GM08714 (cell line): ENCODE measurements around the gene SMIM23.

Experiments used
- H3K4me3 ChIP-seq: fragments of 200-500 bp; sonication (Bioruptor generic); 2 replicates; pipeline ENCODE4 v1.5.1; 2014; ENCODE audit warnings: mild to moderate bottlenecking, low read length, inconsistent platforms
- ZNF274 ChIP-seq: IDR thresholded peaks from 2 replicates; pipeline ENCODE4 v1.6.1; 2012; ENCODE audit warnings: mild to moderate bottlenecking, low read depth, low read length

The SMIM23 gene

DNA sequence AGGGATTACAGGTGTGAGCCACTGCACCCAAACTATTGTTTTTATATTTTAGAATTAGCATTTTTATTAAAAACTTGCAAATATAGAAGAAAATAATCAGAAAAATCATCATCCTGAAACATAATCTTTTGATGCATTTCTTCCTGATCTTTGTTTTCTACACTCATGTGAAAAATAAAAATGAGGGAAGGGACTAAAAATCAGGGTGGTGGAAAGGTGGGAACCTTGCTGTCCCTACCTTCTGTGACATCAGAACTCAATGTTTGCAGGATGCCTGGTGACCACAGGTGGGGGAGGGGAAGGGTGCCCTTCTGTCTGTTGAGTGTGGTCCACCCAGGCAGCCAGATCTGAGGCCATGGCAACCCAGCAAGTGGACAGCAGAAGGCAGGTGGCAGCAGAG lies at the start of gene SMIM23:
Gene SMIM23 (plus strand): TSS at position 301 of the 400 bp plus-strand sequence. CDS start 55 bp downstream, at position 356.
- no peak for TF ChIP-seq ZNF274

DNA sequence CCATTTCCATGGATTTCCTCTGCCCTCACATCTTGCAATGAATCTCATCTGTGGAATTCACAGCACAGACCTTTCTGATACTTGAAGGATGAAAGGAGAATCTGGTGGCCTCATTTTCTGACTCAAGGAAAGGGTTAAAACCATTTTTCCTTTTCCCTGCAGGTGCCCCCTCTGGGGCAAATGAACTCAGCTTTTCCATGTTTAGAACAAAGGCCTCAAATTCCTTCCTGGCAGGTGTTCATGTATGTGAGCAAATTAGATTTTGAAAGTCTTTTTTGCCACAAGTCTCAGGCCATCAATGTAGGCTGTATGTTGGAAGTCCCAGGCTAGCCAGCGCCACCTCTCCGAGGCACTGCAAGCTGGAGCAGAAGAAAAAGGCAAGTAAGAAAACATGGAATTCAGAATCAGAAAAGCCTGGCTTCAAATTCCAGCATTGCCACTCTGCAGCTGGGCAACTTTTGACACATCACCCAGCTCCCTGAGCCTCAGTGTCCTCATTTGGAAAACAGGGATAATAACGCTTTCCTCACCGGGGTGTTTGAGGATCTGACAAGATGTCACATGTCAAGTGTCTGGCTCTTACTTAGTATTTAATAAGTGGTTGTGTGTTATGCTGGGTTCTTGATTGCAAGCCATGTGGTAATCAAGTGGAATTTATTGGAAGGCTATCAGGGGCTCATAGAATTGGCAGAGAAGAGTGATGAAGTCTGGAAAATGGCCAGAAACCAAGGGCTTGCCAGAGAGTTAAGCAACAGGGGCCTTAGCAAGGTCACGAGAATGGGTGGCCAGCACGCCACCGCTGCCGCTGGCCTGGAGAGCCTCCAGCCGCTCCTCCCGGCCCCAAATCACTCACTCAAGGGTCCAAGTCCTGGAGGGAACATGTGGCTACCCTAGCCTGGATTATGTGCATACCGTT lies 48.4 kb upstream of the SMIM23 start:
- TF ChIP-seq ZNF274: no peak
- H3K4me3 ChIP-seq: no peak overlapping the region

More for the DNA sequence above, at the start of gene SMIM23:
- no peak within 1 kb of the TSS for H3K4me3 ChIP-seq

DNA sequence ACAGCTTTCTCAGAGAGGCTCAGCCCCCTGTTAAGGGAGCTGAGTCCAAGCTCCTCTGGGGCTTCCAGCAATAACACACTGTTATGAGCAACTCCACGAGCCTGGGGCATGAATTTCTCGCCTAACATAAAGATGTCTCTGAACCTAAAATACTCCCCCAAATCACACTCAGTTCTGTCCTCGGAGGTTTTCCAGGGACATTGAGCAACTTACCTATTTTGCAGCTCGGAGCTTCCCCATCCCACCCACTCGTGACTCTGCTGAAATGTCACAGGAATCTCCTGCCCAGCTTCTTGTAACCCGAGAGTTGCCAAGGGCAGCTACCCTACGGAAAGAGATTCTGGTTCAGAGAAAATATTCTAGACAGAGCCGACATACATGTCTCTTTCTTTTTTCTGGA lies 47.1 kb upstream of the SMIM23 start:
- no peak for TF ChIP-seq ZNF274
- H3K4me3 ChIP-seq: no peak overlapping the region

DNA sequence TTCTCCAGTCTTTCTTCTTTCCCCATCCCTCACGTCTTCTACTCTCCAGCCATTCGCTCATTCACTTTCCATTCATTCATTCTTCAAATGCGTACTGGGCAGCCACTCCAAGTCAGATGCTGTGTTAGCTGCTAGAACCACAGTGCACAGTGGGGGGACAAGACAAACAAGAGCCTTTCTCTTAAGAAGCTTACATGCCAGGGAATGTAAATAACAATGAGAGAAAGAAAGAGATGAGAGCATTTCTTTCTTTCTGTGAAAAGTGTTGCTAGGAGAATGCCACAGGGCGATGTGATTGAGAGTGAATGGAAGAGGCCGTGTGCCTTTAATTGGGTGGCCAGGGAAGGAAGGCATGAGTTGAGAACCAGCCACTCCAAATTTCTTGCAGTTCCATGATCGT lies 46.3 kb upstream of the SMIM23 start:
- H3K4me3 ChIP-seq: no peak overlapping the region
- no peak for TF ChIP-seq ZNF274

DNA sequence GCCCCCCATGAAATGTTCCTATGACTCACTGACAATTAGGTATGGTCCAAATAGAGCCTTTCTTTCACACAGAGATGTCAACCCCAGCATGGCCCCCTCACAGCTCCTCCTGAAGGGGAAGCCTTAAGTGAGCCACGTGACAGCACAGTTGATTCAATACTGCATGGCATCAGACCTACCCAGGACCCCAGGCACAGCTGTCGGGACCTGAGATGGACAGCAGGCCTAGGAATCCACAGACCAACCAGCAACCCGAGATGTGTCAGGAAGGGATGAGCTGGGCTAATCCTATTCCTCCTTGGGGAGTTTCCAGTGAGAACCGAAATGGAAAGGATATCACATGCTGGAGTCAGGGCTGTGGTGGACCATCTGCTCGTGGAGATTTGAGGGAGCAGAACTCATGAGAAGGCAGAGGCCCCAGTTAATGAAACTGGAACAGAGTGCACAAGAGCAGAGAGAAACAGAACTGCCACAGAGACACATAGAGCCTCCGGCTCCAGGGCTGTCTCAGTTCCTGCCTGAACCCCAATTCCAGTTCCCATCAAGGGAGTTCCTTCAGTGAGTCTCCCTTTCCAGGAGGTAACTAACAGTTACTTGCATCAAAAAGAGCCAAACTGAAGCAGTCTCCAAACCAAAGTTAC lies 42.1 kb upstream of the SMIM23 start:
- TF ChIP-seq ZNF274: no peak
- H3K4me3 ChIP-seq: no peak overlapping the region

DNA sequence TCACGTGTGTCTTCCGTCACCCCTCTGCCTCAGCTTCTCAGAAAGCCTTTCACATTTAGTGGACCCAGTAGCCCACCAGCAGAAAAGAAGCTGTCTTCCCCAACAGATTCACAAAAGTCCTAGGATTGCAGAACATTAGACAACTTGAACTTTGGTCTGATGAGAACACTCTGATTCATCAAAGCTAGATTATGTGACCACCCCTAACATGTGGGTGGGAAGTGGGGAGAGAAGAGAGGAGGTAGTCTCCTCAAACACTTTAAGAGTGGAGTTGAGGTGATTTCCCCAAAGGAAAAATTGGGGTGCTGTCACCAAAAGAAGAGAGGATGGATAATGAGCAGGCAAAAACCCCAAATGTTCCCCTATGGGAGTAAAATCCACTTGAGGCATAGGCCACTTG lies 41.4 kb upstream of the SMIM23 start:
- H3K4me3 ChIP-seq: no peak overlapping the region
- no peak for TF ChIP-seq ZNF274

DNA sequence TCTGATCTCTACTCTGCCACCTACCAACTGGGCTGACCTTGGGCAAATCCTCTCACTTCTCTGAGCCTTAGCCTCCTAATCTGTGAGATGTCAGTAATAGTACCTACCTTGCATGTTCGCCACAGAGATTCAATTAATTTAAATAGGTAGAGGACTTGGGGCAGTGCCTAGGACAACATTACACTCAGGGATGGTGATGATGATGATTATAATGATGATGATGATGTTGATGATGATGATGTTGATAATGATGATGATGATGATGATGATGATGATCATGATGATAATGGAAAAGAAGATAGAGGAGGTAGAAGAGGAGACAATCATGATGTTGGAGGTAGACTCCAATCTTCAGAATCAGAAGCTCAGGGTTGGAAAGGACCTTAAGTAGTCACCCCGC lies 40.7 kb upstream of the SMIM23 start:
- H3K4me3 ChIP-seq: no peak overlapping the region
- TF ChIP-seq ZNF274: no peak

DNA sequence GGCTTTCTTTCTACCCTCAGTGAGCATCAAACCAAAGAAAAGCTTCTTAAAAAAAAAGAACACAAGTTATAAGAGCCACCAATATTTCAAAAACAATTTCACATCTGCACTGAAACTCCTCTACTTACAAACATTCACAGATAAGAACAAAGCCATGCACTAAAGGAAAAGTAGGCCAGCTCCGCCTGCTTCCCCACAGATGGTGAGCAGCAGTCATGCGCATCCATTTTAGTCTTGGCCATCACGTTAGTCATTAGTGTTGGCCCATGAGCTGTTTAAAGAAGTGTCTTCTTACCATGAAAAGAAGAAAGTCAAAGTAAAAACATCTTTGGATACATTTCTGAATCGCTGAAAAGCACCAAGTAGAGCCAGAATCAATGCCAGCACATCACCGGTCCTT lies 40.0 kb upstream of the SMIM23 start:
- TF ChIP-seq ZNF274: no peak
- no peak overlapping the region for H3K4me3 ChIP-seq

DNA sequence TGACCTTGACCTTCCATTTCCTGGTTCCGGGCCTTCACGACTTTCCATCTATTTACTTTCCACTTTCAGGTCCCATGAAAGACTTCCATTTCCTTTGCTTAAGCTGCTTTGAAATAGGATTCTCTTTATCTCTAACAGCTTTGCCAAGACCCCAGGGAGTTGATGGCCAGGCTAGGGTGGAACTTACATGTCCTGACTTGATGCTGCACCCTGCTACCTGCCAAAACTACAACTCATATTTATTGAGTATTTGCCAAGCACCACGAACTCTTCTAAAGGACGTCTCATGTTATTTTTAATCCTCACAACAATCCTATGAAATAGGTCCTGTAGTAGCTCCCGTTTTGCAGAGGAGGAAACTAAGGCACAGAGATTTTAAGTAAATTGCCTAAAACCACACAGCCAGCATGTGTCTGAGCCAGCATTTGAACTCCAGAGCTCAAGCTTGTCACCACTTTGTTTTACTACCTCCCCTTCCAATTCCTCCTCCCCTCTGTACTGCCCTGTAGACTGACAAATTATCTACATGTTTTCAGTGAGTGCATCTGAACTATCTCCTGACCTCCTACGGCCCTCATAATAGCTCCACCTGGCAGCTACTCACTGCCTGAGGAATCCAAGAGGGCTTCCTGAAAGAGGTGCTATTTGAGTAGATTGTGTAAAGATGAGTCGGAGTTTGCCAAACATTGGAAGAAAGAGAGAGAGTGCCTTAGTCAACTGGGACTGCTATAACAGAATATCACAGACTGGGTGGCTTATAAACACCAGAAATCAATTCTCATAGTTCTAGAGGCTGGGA lies 38.4 kb upstream of the SMIM23 start:
- no peak for TF ChIP-seq ZNF274

DNA sequence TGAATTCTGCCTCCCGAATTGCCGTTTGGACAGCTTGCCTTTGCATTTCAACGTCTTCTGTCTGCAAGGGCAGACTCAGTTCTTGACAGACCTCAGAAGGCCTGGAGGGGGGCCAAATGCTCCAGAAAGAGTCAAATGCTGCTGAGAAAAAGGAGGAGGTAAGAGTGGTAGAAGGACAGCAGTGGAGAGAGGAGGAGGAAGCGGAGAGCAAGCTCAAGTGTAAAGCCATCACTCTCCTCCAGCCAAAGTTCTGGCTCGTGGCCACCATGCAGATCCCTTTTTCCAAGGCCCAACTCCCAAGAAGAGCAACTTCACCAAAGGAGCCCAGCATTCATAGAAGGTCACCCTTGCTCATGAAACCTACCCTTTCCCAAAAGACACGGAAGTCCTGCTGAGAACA lies 36.9 kb upstream of the SMIM23 start:
- no peak for TF ChIP-seq ZNF274
- H3K4me3 ChIP-seq: no peak overlapping the region

More for the DNA sequence above, 38.4 kb upstream of the SMIM23 start:
- H3K4me3 ChIP-seq: no peak overlapping the region

DNA sequence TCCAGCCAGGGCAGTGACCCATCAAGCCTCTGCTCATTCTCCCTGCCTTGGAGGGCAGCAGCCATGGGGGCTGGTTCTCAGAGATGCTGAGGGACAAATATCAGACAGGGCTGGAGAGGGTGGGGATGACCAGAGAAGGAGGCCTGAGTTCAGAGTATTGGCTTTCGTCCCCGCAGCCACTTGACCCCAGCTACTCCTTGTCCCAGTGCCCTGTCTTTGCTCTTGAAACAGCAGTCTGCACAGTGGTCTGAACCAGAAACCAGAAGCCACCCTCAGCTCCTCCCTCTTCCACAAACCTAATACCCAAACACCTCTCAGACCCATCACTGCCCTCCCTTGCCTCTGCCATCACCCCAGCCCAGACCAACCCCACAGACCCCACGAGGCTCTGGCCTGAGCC lies 36.3 kb upstream of the SMIM23 start:
- H3K4me3 ChIP-seq: no peak overlapping the region
- TF ChIP-seq ZNF274: no peak

DNA sequence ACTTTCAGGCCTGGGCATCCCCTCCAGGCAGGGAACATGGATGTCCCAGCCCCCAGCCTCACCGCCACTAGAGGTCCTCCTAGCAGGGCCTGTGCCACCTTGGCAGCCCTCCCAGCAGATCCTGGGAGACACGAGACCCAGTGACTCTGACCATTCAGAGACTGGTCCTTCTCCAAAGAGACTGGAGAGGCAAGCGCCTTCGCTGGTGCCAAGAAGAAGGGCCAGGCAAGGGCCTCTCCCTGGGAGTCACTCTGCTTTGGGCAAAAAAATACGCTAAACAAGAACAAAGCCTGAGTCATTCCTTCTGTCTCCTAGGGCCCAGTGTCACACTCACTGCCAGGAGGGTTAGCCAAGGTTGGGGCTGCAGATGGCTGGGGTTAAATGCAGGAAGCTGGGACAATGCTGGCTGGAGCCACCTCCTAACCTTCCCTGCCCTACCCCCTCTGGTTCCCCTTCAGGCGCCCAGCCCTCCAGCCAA lies 35.3 kb upstream of the SMIM23 start:
- no peak for TF ChIP-seq ZNF274
- no peak overlapping the region for H3K4me3 ChIP-seq

DNA sequence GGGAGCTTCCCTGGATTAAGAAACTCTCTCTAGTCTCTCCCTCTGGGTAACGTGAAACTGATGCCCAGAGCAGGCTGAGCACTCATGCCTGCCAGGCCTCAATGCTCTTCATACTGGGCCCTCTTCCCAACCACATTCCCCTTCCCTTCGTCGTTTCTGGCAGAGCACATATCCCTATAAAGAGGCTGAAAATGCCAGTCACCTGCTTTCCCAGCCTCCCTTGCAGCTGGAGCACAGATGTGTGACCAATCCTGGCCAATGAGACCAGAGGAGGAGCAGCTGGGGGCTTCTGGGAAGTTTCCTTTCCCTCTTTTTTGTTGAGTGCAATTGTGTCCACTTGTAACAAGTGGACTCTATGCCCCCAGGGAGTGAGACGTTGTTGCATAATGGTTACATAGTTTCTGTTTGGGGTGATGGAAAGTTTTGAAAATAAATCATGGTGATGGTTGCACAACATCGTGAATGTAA lies 30.2 kb upstream of the SMIM23 start:
- H3K4me3 ChIP-seq: no peak overlapping the region
- no peak for TF ChIP-seq ZNF274

DNA sequence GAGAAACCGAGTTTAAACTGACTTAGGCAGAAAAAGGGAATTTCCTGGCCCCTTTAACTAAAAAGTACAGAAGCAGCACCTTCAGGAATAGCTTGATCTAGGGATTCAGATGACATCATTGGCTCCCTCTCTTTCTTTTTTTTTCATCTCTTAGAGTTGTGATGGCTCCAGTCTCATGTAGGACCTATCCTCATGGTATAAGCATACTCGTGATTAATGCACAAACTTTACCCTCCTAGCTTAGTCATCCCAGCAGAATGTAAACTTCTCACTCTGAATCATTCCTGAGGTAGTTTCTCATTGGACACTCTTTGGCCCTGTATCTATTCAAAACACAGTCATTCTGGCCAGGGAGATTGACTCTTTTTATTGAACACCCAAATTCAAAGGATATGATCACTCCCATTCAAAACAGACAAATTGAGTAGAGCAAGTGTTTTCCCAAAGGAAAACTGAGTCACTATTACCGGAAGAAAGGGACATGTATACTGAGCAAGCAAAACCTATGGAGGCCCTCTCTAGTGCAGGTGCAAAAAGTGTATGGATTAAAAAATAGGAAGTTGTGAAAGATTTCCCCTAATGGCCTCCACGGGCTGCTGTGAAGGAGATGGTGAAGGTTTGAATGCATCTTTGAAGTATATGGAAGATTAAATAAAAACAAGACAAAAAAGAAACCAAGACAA lies 27.6 kb upstream of the SMIM23 start:
- no peak overlapping the region for H3K4me3 ChIP-seq
- TF ChIP-seq ZNF274: no peak
